Gastroesophageal sphincter (tissue), 4 donors: Measurements from ENCODE around the gene KPNA1. TPM values are rescaled to one million over a fixed set of nuclear protein-coding genes. Genes with fewer than 3 reads are reported as not detected.
A peak's percentile ranks its signal among the peaks of the same experiment; 100 is the strongest.

Experiments used
- ATAC-seq: fragments of 150-250 bp; one replicate; pipeline ENCODE4 v1.9.1; 2016; ENCODE audit warnings: mild to moderate bottlenecking, moderate library complexity
- H3K27ac ChIP-seq, 4 donors: fragments of 200-600 bp; sonication (generic) in 3 of 4; 1 replicate in 3 of 4; 2 replicates in 1 of 4; pipeline ENCODE4 v1.5.1; 2016 to 2019
- H3K27me3 ChIP-seq: fragments of 200-600 bp; sonication (generic); one replicate; pipeline ENCODE4 v1.5.1; 2019
- H3K36me3 ChIP-seq, 2 donors: fragments of 200-600 bp; sonication (generic); one replicate each; pipeline ENCODE4 v1.5.1; 2019; ENCODE audit warnings: control low read depth in 1 of 2
- H3K4me1 ChIP-seq, 3 donors: fragments of 200-600 bp; sonication (generic); 1 replicate in 2 of 3; 2 replicates in 1 of 3; pipeline ENCODE4 v1.5.1; 2016 to 2019; ENCODE audit warnings: control low read depth in 2 of 3
- H3K4me3 ChIP-seq, 2 donors: fragments of 200-600 bp; sonication (generic); one replicate each; pipeline ENCODE4 v1.5.1; 2019; ENCODE audit warnings: mild to moderate bottlenecking in 1 of 2, moderate library complexity in 1 of 2
- H3K9me3 ChIP-seq, 3 donors: fragments of 200-600 bp; sonication (generic); one replicate each; pipeline ENCODE4 v1.5.1; 2017 to 2019; ENCODE audit warnings: control low read depth in 2 of 3
- EP300 ChIP-seq: sonication (generic); formaldehyde crosslinking; IDR thresholded peaks from one replicate; pipeline ENCODE4 v1.6.1; 2017; ENCODE audit warnings: antibody characterized with exemption, mild to moderate bottlenecking
- POLR2A ChIP-seq, 2 donors: fragments of 450-650 bp; IDR thresholded peaks; one replicate each; pipeline ENCODE4 v1.6.1; 2017; ENCODE audit warnings: antibody characterized with exemption in 2 of 2, mild to moderate bottlenecking in 2 of 2, moderate library complexity in 1 of 2
- POLR2AphosphoS5 ChIP-seq: sonication (generic); formaldehyde crosslinking; IDR thresholded peaks from one replicate; pipeline ENCODE4 v1.6.1; 2017; ENCODE audit warnings: antibody characterized with exemption
- whole genome bisulfite sequencing, 2 donors: methylation state at CpG; one replicate each; pipeline ENCODE4 v1.1.5; 2018; ENCODE audit warnings: low coverage in 1 of 2; 5-methylcytosine and 5-hydroxymethylcytosine counted together
- small RNA-seq, 4 donors: library from RNA; depleted of rRNA; stranded (forward); fragments of <200 nt; gene quantifications; one replicate each; pipeline ENCODE3, GENCODE V24; 2016
- total RNA-seq, 4 donors: library from RNA; depleted of rRNA; stranded (reverse); fragments of >200 nt; gene quantifications; one replicate each; pipeline ENCODE4 v1.1.0, GENCODE V29; 2016
- TF ChIP-seq, protein P1 (sequence below), 4 experiments: fragments of 200-600 bp in 2 of 4; fragments of 450-650 bp in 2 of 4; sonication (generic) in 1 of 4; IDR thresholded peaks; one replicate each; pipeline ENCODE4 v1.5.1; 2017 to 2019; ENCODE audit warnings: antibody characterized with exemption in 4 of 4, mild to moderate bottlenecking in 2 of 4, moderate library complexity in 2 of 4

The KPNA1 gene
- total RNA-seq, 4 donors from 2014 or later, result 39.8 to 61.3 (median 41.3) TPM

DNA sequence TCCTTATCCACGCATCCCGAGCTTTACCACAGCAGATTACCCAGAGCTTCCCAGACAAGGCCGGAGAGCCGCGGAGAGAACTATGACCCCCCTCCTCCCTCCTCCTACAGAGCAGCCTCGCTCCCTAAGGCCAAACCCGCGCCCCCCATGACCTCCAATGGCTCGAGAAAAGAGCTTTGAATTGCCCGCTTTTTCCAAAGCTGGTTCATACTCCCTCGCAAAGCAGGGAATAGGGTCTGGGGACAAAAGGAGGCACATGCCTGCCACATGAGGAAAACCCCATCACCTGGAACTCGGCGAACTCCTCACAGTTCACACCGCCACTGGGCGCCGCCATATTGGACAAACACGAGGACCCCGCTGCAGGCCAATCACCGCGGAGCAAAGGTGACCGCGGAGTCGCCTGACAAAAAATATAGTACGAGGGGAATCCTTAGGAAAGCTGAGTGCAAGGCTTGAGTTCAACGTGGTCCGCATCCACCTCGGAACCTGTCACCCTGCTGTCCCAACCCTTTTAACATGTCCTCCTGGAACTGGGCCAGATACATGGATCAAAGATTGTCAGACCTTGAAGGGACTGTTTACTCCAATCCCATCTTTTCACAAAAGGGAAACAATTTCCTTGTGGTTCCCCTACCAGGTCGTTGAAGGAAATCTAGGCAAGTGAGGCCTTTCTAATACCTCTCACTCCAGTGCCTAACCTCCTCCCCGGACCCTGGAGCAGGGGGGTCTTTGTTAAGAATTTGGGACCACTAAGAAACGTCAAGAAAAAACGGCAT is 131.7 kb downstream of the KPNA1 start, which contains the start of gene MIX23:
Gene MIX23 (minus strand): TSS at position 344 of the 779 bp plus-strand sequence. CDS start 7 bp downstream, at position 337.
- Histone ChIP-seq H3K4me3 (peak within 1 kb of the TSS; percentile 79 to 98), H3K27me3 (no peaks in the 10 kb centered on the region), H3K27ac (peak within 1 kb of the TSS; percentile 87 to 94 (median 92)), H3K4me1 (peaks cover 3 to 47% (median 10%) of the 10 kb centered on the region in 3 donors), H3K9me3 (no peaks in the 10 kb centered on the region), H3K36me3 (peaks cover 0 to 8% of the 10 kb centered on the region in 2 donors)
- TF ChIP-seq, protein P1, sequence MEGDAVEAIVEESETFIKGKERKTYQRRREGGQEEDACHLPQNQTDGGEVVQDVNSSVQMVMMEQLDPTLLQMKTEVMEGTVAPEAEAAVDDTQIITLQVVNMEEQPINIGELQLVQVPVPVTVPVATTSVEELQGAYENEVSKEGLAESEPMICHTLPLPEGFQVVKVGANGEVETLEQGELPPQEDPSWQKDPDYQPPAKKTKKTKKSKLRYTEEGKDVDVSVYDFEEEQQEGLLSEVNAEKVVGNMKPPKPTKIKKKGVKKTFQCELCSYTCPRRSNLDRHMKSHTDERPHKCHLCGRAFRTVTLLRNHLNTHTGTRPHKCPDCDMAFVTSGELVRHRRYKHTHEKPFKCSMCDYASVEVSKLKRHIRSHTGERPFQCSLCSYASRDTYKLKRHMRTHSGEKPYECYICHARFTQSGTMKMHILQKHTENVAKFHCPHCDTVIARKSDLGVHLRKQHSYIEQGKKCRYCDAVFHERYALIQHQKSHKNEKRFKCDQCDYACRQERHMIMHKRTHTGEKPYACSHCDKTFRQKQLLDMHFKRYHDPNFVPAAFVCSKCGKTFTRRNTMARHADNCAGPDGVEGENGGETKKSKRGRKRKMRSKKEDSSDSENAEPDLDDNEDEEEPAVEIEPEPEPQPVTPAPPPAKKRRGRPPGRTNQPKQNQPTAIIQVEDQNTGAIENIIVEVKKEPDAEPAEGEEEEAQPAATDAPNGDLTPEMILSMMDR (IDR thresholded peaks at IDR 0.05), result no peak
- TF ChIP-seq EP300, result no peak
- TF ChIP-seq POLR2AphosphoS5, result peak; percentile 46
- TF ChIP-seq POLR2A (IDR thresholded peaks at IDR 0.05), result peak; percentile 14 to 28
- peak; percentile 80 for ATAC-seq
- 1% methylated on average over 20 to 24 of the region's 31 CpGs for WGBS, 2 donors

DNA sequence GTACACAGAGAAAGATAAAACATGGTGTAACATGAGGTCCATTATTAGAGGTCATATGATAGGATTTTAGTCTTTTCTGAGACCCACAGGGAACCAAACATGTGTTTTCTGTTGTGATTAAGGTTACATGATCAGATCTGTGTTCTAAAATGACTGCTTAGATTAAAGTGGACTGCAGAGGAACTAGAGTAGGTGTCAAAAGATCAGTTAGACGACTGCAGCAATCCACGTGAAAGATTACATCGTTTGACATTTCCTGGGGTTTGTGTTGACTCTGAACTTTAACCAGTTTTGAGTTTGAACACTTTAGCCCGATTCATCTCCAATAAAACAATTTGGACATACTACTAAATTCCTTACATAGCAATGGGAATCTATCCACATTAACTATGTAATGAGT is 136.8 kb downstream of the KPNA1 start:
- Histone ChIP-seq H3K27me3 (no peaks in the 10 kb centered on the region), H3K4me1 (peaks cover 3 to 12% (median 6%) of the 10 kb centered on the region in 3 donors), H3K36me3 (peaks cover 0 to 13% of the 10 kb centered on the region in 2 donors), H3K27ac (no peak overlapping the region), H3K4me3 (no peak overlapping the region), H3K9me3 (no peaks in the 10 kb centered on the region)
- no peak for ATAC-seq
- TF ChIP-seq, protein P1 (IDR thresholded peaks at IDR 0.05), result no peak
- TF ChIP-seq POLR2A (IDR thresholded peaks at IDR 0.05), result no peak
- TF ChIP-seq EP300, result no peak
- 75% methylated on average over 4 of the region's 4 CpGs for WGBS, 2 donors

DNA sequence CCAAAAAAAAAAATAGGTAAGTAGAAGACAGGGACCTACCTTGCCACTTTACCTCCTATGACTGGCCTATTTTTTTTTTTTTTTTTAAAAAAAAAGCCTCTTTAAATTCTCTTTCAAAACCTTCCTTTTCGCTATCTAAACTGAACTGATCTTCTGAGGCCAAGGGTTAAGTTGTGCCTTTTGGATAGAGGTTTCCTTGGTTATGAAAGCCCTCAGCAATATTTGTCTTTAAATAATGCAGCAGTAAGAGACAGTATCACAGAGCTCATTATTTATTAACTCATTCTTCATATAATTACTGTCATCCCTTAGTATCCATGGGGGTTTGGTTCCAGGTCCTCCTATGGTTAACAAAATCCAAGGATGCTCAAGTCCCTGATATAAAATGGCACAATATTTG is 140.7 kb downstream of the KPNA1 start:
- no peaks in the 10 kb centered on the region for H3K4me1 ChIP-seq
- no peaks in the 10 kb centered on the region for H3K9me3 ChIP-seq
- H3K27ac ChIP-seq, result no peak overlapping the region
- no peaks in the 10 kb centered on the region for H3K27me3 ChIP-seq
- H3K36me3 ChIP-seq, result peaks cover 0 to 39% of the 10 kb centered on the region in 2 donors
- no peak overlapping the region for H3K4me3 ChIP-seq
- 86 to 100% methylated on average over 1 of the region's 1 CpG for WGBS, 2 donors
- ATAC-seq, result no peak
- TF ChIP-seq POLR2AphosphoS5 (no peak), EP300 (no peak), POLR2A (IDR thresholded peaks at IDR 0.05) (no peak)
- TF ChIP-seq, protein P1 (IDR thresholded peaks at IDR 0.05), result no peak

Small RNAs within 50 kb of the gene (small RNA-seq; reads per million reads assigned to genes)
- 0 reads per million in 4 donors for gene AC083798.1
- gene AC096861.1, result 0 reads per million in 4 donors

Other genes with a start within 250 kb of the KPNA1 start
- gene CSTA, start 189.7 kb downstream of the KPNA1 start, total RNA-seq, result 10 to 100 TPM in 1 of 4 donors, 1 to 10 TPM in 2, under 1 TPM in 1; 0.69 to 95.6 (median 5.3) TPM
- 10 to 100 TPM in 3 of 4 donors, 1 to 10 TPM in 1; 8.2 to 23.8 (median 16.1) TPM for gene MIX23, start 131.7 kb downstream of the KPNA1 start, total RNA-seq
- gene FAM162A, start 130.8 kb downstream of the KPNA1 start, total RNA-seq, result 10 to 100 TPM; 32.7 to 46.5 (median 43.7) TPM
- 1 to 10 TPM; 3.7 to 7.5 (median 4.1) TPM for gene WDR5B, start 98.9 kb downstream of the KPNA1 start, total RNA-seq
- gene PARP9, start 49.4 kb upstream of the KPNA1 start, total RNA-seq, result 10 to 100 TPM; 21.0 to 28.6 (median 24.0) TPM
- 10 to 100 TPM; 23.7 to 24.6 (median 24.2) TPM for gene DTX3L, start 49.4 kb upstream of the KPNA1 start, total RNA-seq
- gene PARP15, start 62.7 kb upstream of the KPNA1 start, total RNA-seq, result 1 to 10 TPM in 2 of 4 donors, under 1 TPM in 1, not detected in 1; 0.42 to 2.7 (median 1.1) TPM
- 10 to 100 TPM; 25.0 to 59.0 (median 35.0) TPM for gene PARP14, start 165.9 kb upstream of the KPNA1 start, total RNA-seq